Lung microvascular endothelial cell (primary cell): Measurements from ENCODE around the gene CHD6. TPM values are rescaled to one million over a fixed set of nuclear protein-coding genes. Genes with fewer than 3 reads are reported as not detected.

Source experiments
- DNase-seq, 2 donors: peaks; one replicate each; pipeline versions ENCODE4 v3.0.0 to v3.0.0-alpha.2; 2010; ENCODE audit warnings: low read depth in 2 of 2
- total RNA-seq: library from RNA; depleted of rRNA; stranded (reverse); fragments of >200 nt; gene quantifications from 2 replicates; pipeline ENCODE4 v1.2.1, GENCODE V29; 2014

CHD6 gene
- total RNA-seq, 1 donor from 2014 or later, result 23.0 TPM

DNA sequence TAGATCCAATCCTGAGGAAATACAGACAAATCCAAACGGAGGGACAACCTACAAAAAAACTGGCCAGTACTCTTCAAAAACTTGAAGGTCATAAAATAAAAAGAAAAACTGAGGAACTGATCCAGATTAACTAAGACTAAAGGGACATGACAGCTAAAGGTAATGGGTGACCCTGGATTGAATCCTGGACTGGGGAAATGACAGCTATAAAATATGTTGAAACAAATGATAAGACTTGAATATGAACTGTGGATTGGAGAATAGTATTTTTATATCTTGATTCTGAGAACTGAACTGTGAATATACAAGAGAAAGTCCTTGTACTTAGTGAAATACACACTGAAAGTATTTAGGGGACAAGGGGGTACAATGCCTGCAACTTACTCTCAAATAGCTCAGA lies 154.6 kb downstream of the CHD6 start:
- DNase-seq, result no peak

DNA sequence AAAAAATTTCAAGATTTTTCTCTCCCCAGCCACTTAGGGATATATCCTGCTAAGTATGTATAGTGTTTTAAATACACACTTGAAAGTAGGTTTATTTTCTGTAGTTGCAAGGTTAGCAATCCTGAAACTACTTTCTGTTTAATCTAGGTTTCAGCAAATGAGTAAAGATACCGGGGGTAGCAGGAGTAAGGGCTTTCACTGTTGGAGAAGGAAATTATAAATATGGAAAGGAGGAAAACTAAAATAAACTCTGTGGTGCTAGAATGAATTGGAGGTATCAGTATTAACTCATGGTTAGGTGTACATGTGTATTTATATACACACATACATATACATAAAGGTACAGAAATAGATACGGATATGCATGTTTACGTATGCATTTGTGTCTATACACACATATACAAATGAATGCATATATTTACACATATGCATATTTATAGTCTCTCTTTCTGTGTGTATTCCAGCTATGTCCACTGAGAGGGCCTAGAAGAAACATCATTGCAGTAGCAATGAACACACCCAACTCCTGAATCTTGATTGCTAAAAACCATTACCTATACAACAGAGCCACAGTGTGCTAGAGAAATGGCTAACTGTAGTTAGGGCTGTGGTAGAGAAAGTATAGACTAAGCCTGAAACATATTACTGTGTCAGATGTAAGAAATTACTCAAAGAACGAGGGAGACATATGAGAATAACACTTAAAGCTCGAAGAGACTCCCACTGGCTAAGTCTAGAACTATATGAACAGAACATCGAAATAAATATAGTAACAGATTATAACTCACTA lies 155.6 kb downstream of the CHD6 start:
- no peak for DNase-seq

DNA sequence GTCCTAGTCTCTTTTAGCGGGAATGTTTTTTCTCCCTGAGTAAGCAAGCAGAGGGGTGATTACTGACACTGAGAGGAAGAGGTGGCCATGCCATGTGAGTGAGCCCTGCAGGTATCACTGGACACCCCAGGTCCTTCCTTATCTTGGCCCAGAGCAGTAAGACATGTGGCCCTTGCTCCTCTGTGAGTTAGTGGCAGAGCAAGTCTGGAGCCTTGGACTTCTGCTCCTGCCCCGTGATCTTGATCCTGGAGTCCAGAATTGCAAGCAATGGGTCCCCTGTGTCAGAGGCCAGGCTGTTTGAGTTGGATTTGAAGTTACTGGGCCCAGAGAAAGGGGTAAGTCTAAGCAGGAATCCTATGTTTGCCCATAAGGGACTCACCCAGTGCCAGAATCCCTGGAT lies 159.4 kb downstream of the CHD6 start:
- no peak for DNase-seq

- no peak for DNase-seq
These were observed 160.9 kb downstream of the CHD6 start for GRCh38 chr20:41457173-41457857.

DNA sequence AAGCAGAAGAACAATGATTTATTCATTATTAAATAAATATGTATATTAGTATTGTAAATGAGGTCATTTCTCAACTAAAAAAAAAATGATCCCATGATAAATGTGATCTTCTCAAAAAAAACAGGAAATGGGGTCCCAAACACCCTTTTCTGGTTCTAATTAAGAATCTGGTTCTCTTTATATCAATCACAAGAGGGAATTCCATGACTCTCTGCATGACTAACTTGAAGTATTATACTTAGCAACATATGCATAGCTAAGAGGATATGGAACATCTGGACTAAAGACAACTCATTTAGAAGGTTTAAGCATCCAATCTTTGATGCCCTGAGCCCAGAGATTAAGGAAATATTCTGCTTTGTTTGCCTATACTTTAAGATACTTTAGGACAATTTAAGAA lies 161.8 kb downstream of the CHD6 start:
- DNase-seq, result no peak

DNA sequence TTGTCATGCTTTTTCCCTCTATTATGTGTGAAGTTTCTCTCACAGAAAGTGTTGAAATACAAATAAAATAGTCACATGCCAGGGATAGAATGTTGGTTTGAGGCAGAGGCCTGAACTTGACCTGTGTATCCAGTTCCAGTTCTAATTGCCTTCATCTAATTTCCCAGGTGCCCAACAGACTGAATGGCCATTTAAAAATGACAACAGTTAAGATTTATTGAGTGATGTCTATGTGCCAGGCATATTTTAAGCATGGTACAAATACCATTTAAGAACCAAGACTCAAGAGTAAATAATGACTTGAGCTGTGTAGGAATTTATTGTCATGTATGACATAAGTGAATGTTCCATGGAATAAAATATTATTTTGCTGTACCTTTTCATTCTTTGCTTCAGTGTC lies 163.9 kb downstream of the CHD6 start:
- DNase-seq, result no peak

DNA sequence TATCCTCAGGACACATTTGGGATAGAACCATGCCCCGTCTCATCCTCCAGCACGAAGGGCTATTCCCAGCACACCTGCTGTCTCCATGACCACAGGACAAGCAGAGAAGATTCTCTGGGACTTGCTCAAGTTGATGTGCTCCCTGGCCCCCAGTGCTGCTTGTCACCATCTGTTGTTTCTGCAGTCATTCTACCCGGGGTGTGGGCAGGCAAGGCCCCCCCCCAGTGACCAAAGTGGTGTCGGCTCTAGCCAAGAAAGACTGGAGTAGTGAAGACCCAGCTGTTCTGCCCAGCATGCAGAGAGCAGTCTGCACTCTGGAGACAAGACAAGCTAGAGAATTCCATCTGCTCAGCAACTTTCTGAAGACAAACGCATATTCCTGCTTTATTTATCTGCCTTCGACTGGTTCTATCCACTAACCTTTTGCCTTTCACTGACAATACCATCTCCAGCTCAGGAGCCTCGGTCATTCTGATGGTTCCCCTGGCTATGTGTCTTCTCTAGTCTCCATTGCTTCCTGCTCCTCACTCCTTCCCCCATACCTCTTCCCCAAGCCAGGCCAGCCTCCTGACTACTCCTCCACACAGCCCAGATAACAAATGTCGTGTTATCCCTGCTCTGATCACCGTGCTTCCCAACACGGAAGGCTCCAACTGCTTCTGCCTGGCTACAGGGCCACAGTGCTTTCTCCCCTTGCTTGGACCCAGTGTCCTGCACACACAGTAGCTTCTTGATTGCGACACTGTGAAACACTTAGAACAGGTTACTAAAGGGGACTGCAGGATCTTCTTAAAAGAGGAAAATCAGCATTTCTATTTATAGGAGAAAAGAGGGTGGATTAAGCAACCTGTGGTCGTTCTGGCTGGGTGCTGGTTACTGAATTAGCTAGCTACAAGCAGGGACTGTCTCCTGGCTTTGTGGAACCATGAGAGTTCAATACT lies 164.9 kb downstream of the CHD6 start:
- DNase-seq, result no peak

DNA sequence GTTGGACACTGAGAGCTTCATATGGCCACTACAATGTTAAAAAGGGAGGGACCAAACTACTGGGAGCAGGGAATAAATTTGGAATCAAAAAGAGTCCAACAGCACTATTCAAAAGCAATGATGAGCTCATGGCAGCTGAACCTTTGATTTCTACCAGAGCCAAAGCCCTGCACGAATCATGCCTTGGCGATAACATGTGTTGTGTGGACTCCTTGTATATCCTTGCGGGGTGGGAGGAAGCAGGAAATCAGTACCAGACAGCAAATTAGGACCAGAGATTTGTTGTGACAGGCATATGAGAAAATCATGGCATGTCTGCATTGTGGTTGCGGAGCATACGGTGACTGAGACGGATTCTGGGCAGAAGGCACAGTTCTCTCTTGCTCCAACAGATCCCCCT lies 166.0 kb downstream of the CHD6 start:
- no peak for DNase-seq

- no peak for DNase-seq
These were observed 171.2 kb downstream of the CHD6 start for GRCh38 chr20:41447006-41447405.

DNA sequence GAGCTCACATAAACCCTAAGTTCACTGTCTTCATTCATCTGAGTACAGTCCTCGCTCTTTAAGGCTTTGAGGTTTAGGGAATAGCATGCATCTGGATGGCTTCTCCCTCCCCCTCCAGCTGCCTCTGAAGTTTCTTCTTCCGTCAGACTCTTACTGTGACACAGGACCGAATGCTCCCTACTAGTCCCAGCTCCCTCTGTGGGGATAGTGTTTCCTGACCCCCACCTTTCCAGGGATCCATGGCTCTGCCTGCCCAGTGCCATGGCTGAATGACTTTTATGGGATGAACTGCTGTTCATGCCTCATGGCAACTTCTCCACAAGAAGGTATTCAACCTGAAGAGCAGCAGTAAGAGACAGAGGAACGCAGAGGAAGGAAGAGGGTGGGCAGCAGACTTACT lies 171.7 kb downstream of the CHD6 start:
- DNase-seq, result no peak

GRCh38 chr20:41444821-41445220 lies 173.4 kb downstream of the CHD6 start:
- DNase-seq, result no peak

DNA sequence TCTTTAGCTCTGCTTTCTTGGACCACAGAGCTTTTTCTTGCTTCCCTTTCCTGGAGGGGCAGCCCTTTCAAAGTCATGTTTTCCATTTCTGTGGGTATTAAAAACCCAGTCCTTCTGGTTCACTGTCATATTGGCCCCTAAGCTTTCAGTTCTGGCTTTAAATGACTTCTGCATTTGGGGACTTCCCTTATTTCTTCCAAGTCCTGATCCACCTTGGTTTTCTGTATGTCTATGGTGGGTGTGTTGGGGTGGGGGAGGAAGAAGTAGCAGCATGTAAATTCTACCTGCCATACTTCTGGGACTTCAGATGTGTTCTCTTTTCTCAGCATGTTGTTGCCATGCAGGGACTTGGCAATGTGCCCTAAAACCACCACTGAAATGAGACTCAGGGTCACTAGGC lies 174.5 kb downstream of the CHD6 start:
- no peak for DNase-seq

GRCh38 chr20:41440882-41441281 lies 177.3 kb downstream of the CHD6 start:
- no peak for DNase-seq

GRCh38 chr20:41437836-41438235 lies 180.3 kb downstream of the CHD6 start:
- DNase-seq, result no peak

DNA sequence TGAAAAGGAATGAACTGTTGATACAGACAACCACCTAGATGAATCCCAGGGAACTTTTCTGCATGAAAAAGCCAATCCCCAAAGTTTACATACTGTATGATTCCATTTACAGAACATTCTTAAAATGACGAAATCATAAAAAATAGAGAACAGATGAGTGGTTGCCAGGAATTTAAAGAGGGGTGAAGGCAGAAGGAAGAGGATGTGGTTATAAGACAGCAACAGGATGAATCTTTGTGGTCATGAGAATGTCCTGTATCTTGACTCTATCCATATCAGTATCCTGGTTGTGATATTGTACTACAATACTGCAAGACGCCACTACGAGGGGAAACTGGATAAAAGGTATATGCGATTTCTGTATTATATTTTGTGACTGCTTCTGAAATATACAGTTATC lies 181.5 kb downstream of the CHD6 start:
- DNase-seq, result no peak

GRCh38 chr20:41433203-41433602 lies 185.0 kb downstream of the CHD6 start:
- DNase-seq, result no peak

GRCh38 chr20:41432746-41433145 lies 185.4 kb downstream of the CHD6 start:
- no peak for DNase-seq

GRCh38 chr20:41428285-41428684 lies 189.9 kb downstream of the CHD6 start:
- peak in 1 of 2 donors; percentile 19 for DNase-seq

DNA sequence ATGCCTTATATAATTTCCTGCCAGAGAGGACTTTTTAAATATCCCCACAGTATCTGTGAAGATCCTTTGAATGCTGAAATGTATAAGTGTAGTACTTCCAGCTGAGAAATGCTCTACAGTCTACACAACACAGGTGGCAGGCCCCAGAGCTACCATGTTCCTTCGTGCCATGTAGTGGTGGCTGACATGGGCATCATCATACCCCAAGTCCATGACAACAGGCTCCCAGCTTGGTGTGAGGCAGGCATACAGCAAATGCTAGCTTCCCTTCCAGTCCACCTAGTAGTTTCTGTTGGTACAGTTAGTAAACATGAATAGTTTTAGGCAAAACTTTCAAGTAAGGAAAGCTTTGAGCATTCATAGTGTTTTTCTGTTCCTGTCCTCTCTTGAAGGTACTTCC lies 190.3 kb downstream of the CHD6 start:
- DNase-seq, result no peak

DNA sequence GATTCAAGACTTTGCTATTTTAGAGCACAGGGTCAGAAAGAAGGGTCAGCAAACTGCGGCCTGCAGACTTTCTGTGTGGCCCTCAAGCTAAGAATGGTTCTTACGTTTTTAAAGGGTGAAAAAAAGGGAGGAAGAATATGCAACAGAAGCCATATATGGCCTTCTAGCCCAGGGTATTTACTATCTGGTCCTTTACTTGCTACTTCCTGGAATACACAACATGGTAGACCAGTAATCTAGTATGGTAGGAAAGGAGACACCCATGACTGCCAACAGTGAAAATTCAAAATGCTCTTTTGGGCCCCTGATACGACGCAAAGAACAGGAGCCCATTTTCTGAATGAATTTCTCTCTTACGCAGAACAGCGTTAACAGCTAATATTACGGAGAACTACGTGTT lies 191.2 kb downstream of the CHD6 start:
- DNase-seq, result no peak

- no peak for DNase-seq
These were observed 191.9 kb downstream of the CHD6 start for GRCh38 chr20:41426086-41426830.
